SK-N-SH (cell line): ENCODE data around the gene ALOX5AP. TPM values are rescaled to one million over a fixed set of nuclear protein-coding genes. Genes with fewer than 3 reads are reported as not detected.

ENCODE experiments used
- CTCF ChIA-PET: fragments of 300-600, 350-600 bp; formaldehyde crosslinking; extraction: SDS; loops from one replicate; lab custom pipeline; 2021; lab: Yijun Ruan, JAX
- POLR2A ChIA-PET: fragments of 350-600 bp; sonication (Branson Sonifier 250); formaldehyde crosslinking; extraction: SDS; loops from one replicate; lab custom pipeline; 2020; ENCODE audit warnings: antibody characterized with exemption, inconsistent platforms; lab: Yijun Ruan, JAX
- DNase-seq: peaks from one replicate; pipeline ENCODE4 v3.0.0; 2012
- H2AFZ ChIP-seq: fragments of 200-600 bp; sonication (generic); 2 replicates; pipeline ENCODE4 v1.8.1; 2016; ENCODE audit warnings: antibody characterized with exemption, mild to moderate bottlenecking, low read depth
- H3F3A ChIP-seq: fragments of 200-600 bp; sonication (generic); replicated peaks from 2 replicates; pipeline ENCODE3; 2016; ENCODE audit warnings: antibody characterized with exemption, mild to moderate bottlenecking; ENCODE audit not compliant: insufficient read depth
- H3K27ac ChIP-seq, 2 experiments: fragments of 200-500 bp in 1 of 2; fragments of 200-600 bp in 1 of 2; sonication (Bioruptor generic) in 1 of 2; sonication (generic), shearing (Covaris generic) in 1 of 2; 2 replicates each; pipeline versions ENCODE4 v1.5.1 to v1.6.1; 2014 to 2016; ENCODE audit warnings: low read depth in 2 of 2, inconsistent platforms in 1 of 2, low read length in 1 of 2, mild to moderate bottlenecking in 1 of 2, mixed read lengths in 1 of 2
- H3K27me3 ChIP-seq: fragments of 200-600 bp; sonication (generic), shearing (Covaris generic); 2 replicates; pipeline ENCODE4 v1.6.1; 2016; ENCODE audit warnings: mixed run types; ENCODE audit not compliant: insufficient read depth
- H3K36me3 ChIP-seq, 2 experiments: fragments of 200-500 bp in 1 of 2; fragments of 200-600 bp in 1 of 2; sonication (Bioruptor generic) in 1 of 2; sonication (generic) in 1 of 2; replicated peaks in 1 of 2; 2 replicates each; pipeline versions ENCODE3 to v1.5.1; 2014 to 2016; ENCODE audit warnings: low read length in 1 of 2, mild to moderate bottlenecking in 1 of 2; ENCODE audit not compliant: insufficient read depth in 2 of 2, control insufficient read depth in 1 of 2
- H3K4me1 ChIP-seq, 2 experiments: fragments of 200-500 bp in 1 of 2; fragments of 200-600 bp in 1 of 2; sonication (Bioruptor generic) in 1 of 2; sonication (generic), shearing (Covaris generic) in 1 of 2; 2 replicates each; pipeline versions ENCODE4 v1.5.1 to v1.6.1; 2014 to 2016; ENCODE audit warnings: low read depth in 1 of 2, low read length in 1 of 2, mixed run types in 1 of 2; ENCODE audit not compliant: insufficient read depth in 2 of 2, control insufficient read depth in 1 of 2
- H3K4me2 ChIP-seq: fragments of 200-600 bp; sonication (generic), shearing (Covaris generic); 2 replicates; pipeline ENCODE4 v1.6.1; 2017; ENCODE audit warnings: mixed run types
- H3K4me3 ChIP-seq, 2 experiments: fragments of 200-500 bp in 1 of 2; fragments of 200-600 bp in 1 of 2; sonication (Bioruptor generic) in 1 of 2; sonication (generic), shearing (Covaris generic) in 1 of 2; 2 replicates each; pipeline versions ENCODE4 v1.5.1 to v1.8.1; 2014 to 2016; ENCODE audit warnings: low read depth in 2 of 2, inconsistent platforms in 1 of 2, low read length in 1 of 2, mild to moderate bottlenecking in 1 of 2, mixed read lengths in 1 of 2, moderate library complexity in 1 of 2
- H3K79me2 ChIP-seq: fragments of 200-600 bp; sonication (generic); 2 replicates; pipeline ENCODE4 v1.8.1; 2017; ENCODE audit warnings: mild to moderate bottlenecking; ENCODE audit not compliant: insufficient read depth
- H3K9ac ChIP-seq: fragments of 200-600 bp; sonication (generic); 2 replicates; pipeline ENCODE4 v1.6.1; 2017; ENCODE audit warnings: mixed run types
- H3K9me2 ChIP-seq: fragments of 200-600 bp; sonication (generic); 2 replicates; pipeline ENCODE4 v1.6.1; 2017; ENCODE audit warnings: mixed run types
- H3K9me3 ChIP-seq: fragments of 200-600 bp; sonication (generic); 2 replicates; pipeline ENCODE4 v1.6.1; 2017; ENCODE audit warnings: mixed run types, mild to moderate bottlenecking, moderate library complexity
- H4K20me1 ChIP-seq: fragments of 200-600 bp; sonication (generic); 2 replicates; pipeline ENCODE4 v1.6.1; 2017; ENCODE audit warnings: mild to moderate bottlenecking, mixed run types; ENCODE audit not compliant: insufficient read depth
- CHD2 ChIP-seq: fragments of 150-350 bp; IDR thresholded peaks from 2 replicates; pipeline ENCODE4 v1.6.1; 2018; ENCODE audit warnings: low read length; ENCODE audit not compliant: partially characterized antibody
- FOXJ3 ChIP-seq: sonication (generic); formaldehyde crosslinking; IDR thresholded peaks from 2 replicates; pipeline ENCODE4 v1.5.1; 2020; ENCODE audit warnings: mild to moderate bottlenecking, missing genetic modification reagents
- GATA2 ChIP-seq: sonication (generic); formaldehyde crosslinking; IDR thresholded peaks from 2 replicates; pipeline ENCODE4 v1.5.0; 2020; ENCODE audit warnings: mild to moderate bottlenecking, missing genetic modification reagents
- IRF3 ChIP-seq: fragments of 150-350 bp; IDR thresholded peaks from 2 replicates; pipeline ENCODE4 v1.6.1; 2016; ENCODE audit warnings: mild to moderate bottlenecking, low read depth, low read length
- MAX ChIP-seq: IDR thresholded peaks from 2 replicates; pipeline ENCODE4 v1.4.0; 2012; ENCODE audit warnings: low read depth
- MEF2A ChIP-seq: IDR thresholded peaks from 2 replicates; pipeline ENCODE4 v1.4.0; 2012; ENCODE audit warnings: low read depth, borderline replicate concordance
- MXI1 ChIP-seq: IDR thresholded peaks from 2 replicates; pipeline ENCODE4 v1.6.1; 2012; ENCODE audit warnings: mild to moderate bottlenecking, low read depth, low read length, improper control_type of control experiment
- POLR2AphosphoS5 ChIP-seq: IDR thresholded peaks from 2 replicates; pipeline ENCODE4 v1.6.1; 2012; ENCODE audit warnings: low read depth, low read length
- RAD21 ChIP-seq: IDR thresholded peaks from 2 replicates; pipeline ENCODE4 v1.6.1; 2012; ENCODE audit warnings: mild to moderate bottlenecking, low read length
- RCOR1 ChIP-seq: fragments of 150-350 bp; IDR thresholded peaks from 2 replicates; pipeline ENCODE4 v1.6.1; 2017; ENCODE audit warnings: antibody characterized with exemption, low read length
- REST ChIP-seq: IDR thresholded peaks from 2 replicates; pipeline ENCODE4 v1.6.1; 2012; ENCODE audit warnings: mild to moderate bottlenecking, low read depth, low read length, moderate library complexity
- RFX5 ChIP-seq: IDR thresholded peaks from 2 replicates; pipeline ENCODE4 v1.6.1; 2012; ENCODE audit warnings: mild to moderate bottlenecking, improper control_type of control experiment, low read length
- SIN3A ChIP-seq: IDR thresholded peaks from 2 replicates; pipeline ENCODE4 v1.6.1; 2012; ENCODE audit warnings: low read depth, mild to moderate bottlenecking, low read length, moderate library complexity, borderline replicate concordance
- SMC3 ChIP-seq: IDR thresholded peaks from 2 replicates; pipeline ENCODE4 v1.6.1; 2012; ENCODE audit warnings: low read depth, low read length, improper control_type of control experiment
- TEAD4 ChIP-seq: IDR thresholded peaks from 2 replicates; pipeline ENCODE4 v1.4.0; 2012; ENCODE audit warnings: mild to moderate bottlenecking, borderline replicate concordance; ENCODE audit not compliant: insufficient read depth
- YY1 ChIP-seq: IDR thresholded peaks from 2 replicates; pipeline ENCODE4 v1.4.0; 2012; ENCODE audit warnings: low read depth, mild to moderate bottlenecking
- WGBS: methylation state at CpG from one replicate; pipeline ENCODE4 v1.1.6; 2017; ENCODE audit warnings: low lambda C conversion rate; 5-methylcytosine and 5-hydroxymethylcytosine counted together
- polyA plus RNA-seq, 3 experiments: library from polyadenylated mRNA; depleted of rRNA; stranded (reverse); fragments of >200 nt; gene quantifications; 2 replicates each; pipeline ENCODE4 v1.2.3, GENCODE V29; 2012

Gene ALOX5AP
- polyA plus RNA-seq, 1 of the 3 experiments (the other 2 are of a cell fraction), result 1.3 TPM

GRCh38 chr13:30780338-30780981, 45.1 kb downstream of the ALOX5AP start:
- H3F3A ChIP-seq, result no peaks in the 10 kb centered on the region
- ChIA-PET CTCF (interaction anchor here (1.0 kb wide), 1 partner anchor 16 kb away, joined by 3 read pairs; no protein-coding TSS in a partner anchor), POLR2A (no interaction called here)
- no peaks in the 10 kb centered on the region for H3K79me2 ChIP-seq
- no peak overlapping the region for H3K4me3 ChIP-seq
- H3K9me2 ChIP-seq, result no peaks in the 10 kb centered on the region
- no peaks in the 10 kb centered on the region for H3K4me1 ChIP-seq
- H3K9ac ChIP-seq, result no peak overlapping the region
- no peak overlapping the region for H3K4me2 ChIP-seq
- H3K27me3 ChIP-seq, result no peaks in the 10 kb centered on the region
- DNase-seq, result no peak
- H2AFZ ChIP-seq, result no peak overlapping the region
- H3K9me3 ChIP-seq, result no peaks in the 10 kb centered on the region
- 76% methylated on average over 2 of the region's 2 CpGs for WGBS
- TF ChIP-seq MXI1 (no peak), POLR2AphosphoS5 (no peak), FOXJ3 (CRISPR knock-in tag) (no peak), GATA2 (CRISPR knock-in tag) (no peak), SMC3 (no peak), YY1 (no peak), REST (no peak), RAD21 (no peak), IRF3 (no peak), RFX5 (no peak)
- no peaks in the 10 kb centered on the region for H3K36me3 ChIP-seq
- H4K20me1 ChIP-seq, result no peaks in the 10 kb centered on the region
- H3K27ac ChIP-seq, result no peak overlapping the region

- no peak for DNase-seq
- Histone ChIP-seq H3F3A (no peaks in the 10 kb centered on the region), H3K27ac (no peak overlapping the region), H3K4me2 (no peak overlapping the region), H3K4me1 (peaks cover 0 to 4% of the 10 kb centered on the region in 2 experiments; a peak in 1 of 4 replicates), H3K4me3 (no peak overlapping the region), H3K9ac (no peak overlapping the region), H3K79me2 (no peaks in the 10 kb centered on the region), H3K27me3 (no peaks in the 10 kb centered on the region), H4K20me1 (no peaks in the 10 kb centered on the region), H3K36me3 (no peaks in the 10 kb centered on the region), H3K9me2 (no peaks in the 10 kb centered on the region), H3K9me3 (no peaks in the 10 kb centered on the region), H2AFZ (no peak overlapping the region)
- ChIA-PET POLR2A (no interaction called here), CTCF (interaction anchor here (0.9 kb wide), 1 partner anchor 11 kb away, joined by 3 read pairs; no protein-coding TSS in a partner anchor)
- 74% methylated on average over 8 of the region's 8 CpGs for WGBS
- TF ChIP-seq RAD21 (no peak), TEAD4 (no peak), CHD2 (no peak), RCOR1 (no peak), SIN3A (no peak), MEF2A (no peak), MAX (no peak)
Measured at GRCh38 chr13:30785191-30785850, 50.0 kb downstream of the ALOX5AP start.
